ENCODE data around the gene RFXAP.
"Not testable (repeated sequence)": the region's sequence is repeated elsewhere in the genome, so short reads cannot be mapped to it uniquely, and the experiment has no call there.

The RFXAP gene

GRCh38 chr13:36778083-36778671, 40.8 kb upstream of the RFXAP start:
- no peak for DNase-seq (ENCODE audit: low read depth)
- no peak overlapping the region for H3K4me3 ChIP-seq (ENCODE audit: low read depth, low read length)
- TF ChIP-seq CTCF (IDR thresholded peaks at IDR 0.05; ENCODE audit: low read depth, low read length, missing control alignments) = no peak

DNA sequence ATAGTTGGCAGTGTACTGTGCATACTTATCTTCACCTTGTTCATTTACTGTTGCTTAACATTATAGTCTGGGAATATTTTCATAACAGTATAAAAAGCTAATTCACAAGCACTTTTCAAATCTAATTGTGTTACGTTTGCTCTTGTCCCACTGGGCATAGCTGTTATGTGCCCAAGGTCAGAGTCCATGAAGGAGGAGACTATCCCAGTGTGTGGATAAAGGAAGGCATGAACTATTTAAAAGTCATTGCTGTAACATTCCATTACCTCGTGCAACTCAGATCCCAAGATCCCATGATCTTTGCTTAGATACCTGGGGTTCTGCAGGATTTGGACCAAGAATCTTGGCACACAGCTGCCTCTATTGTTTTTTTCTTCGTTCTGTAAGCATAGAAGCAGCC, 35.1 kb upstream of the RFXAP start:
- no peak for TF ChIP-seq CTCF (IDR thresholded peaks at IDR 0.05; ENCODE audit: low read depth, low read length, missing control alignments)
- DNase-seq (ENCODE audit: low read depth) = no peak
- no peak overlapping the region for H3K4me3 ChIP-seq (ENCODE audit: low read depth, low read length)

- not testable (repeated sequence) for DNase-seq (ENCODE audit: low read depth)
Observed at GRCh38 chr13:36786175-36786574, 32.8 kb upstream of the RFXAP start.

DNA sequence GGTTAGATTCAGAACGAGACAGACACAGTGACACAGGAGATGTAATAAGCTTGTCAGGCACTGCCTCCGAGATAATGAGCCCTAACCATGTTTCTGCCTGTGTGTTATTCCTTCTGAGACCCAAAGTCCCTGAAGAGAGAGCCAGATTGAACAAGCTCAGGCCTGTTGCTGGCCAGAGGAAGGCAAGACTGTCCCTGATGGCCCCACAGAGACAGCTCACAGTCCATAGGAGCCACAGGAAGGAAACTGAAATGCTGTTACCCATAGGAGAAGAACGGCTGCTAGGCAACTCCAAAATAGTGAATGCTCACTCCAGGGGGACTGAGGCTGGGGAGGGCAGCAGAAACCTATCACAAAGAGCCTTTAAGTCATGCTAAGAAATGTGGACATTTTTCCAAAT, 31.8 kb upstream of the RFXAP start:
- no peak overlapping the region for H3K4me3 ChIP-seq (ENCODE audit: low read depth, low read length)

More at GRCh38 chr13:36786175-36786574, 32.8 kb upstream of the RFXAP start:
- H3K4me3 ChIP-seq (ENCODE audit: low read depth, low read length) = not testable (repeated sequence)

DNA sequence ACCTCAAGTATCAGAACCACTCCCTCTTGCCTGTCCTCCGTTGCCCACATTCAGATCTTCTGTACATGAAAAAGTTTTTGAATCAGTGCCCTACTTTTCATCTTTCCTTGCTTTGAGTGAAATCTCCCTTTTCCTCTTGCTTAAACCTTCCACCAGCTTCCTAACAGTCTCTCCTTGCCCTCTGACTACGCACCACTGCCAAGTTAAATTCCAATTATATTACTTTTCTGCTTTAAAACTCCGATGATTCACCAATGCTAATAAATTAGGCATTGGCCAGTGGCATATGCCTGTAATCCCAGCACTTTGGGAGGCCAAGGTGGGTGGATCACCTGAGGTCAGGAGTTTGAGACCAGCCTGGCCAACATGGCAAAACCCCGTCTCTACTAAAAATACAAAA, 30.7 kb upstream of the RFXAP start:
- DNase-seq (ENCODE audit: low read depth) = no peak
- no peak overlapping the region for H3K4me3 ChIP-seq (ENCODE audit: low read depth, low read length)
- TF ChIP-seq CTCF (IDR thresholded peaks at IDR 0.05; ENCODE audit: low read depth, low read length, missing control alignments) = no peak

More for the DNA sequence above, 31.8 kb upstream of the RFXAP start:
- TF ChIP-seq CTCF (IDR thresholded peaks at IDR 0.05; ENCODE audit: low read depth, low read length, missing control alignments) = no peak
- no peak for DNase-seq (ENCODE audit: low read depth)

DNA sequence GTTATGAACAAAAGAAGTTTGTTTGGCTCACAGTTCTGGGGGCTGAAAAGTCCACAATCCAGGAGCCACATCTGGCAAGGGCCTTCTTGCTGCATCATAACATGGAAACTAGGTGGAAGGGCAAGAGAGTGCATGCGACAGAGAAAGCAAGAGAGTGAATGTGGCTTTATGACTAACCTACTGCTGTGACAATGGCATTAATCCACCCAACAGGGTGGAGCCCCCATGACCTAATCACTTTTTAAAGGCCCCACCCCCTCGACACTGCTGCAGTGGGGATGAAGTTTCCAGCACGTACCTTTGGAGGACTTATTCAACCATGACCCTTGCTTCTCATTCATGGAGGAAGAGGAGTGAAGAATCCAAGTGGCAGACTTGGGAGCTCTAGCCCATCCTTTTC, 30.0 kb upstream of the RFXAP start:
- no peak overlapping the region for H3K4me3 ChIP-seq (ENCODE audit: low read depth, low read length)
- TF ChIP-seq CTCF (IDR thresholded peaks at IDR 0.05; ENCODE audit: low read depth, low read length, missing control alignments) = no peak
- no peak for DNase-seq (ENCODE audit: low read depth)

DNA sequence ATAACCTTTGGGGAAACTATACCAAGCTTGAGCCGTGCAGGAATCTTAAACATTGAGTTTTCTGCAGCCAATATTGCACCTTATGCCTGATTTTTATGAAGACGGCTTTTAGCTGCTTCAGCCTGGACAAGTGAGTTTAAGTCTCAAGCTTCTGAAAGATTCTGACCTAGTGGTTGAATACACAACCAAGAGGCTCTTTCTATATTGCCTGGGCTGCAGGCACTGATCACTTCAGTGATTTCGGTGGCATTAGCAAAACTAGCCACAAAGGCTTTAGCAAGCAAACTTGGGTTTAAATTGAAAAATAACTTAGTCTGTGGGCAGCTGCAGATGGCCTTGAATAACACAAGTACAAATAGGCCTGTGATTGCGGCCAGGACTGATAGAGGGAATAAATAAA, 29.3 kb upstream of the RFXAP start:
- DNase-seq (ENCODE audit: low read depth) = no peak
- TF ChIP-seq CTCF (IDR thresholded peaks at IDR 0.05; ENCODE audit: low read depth, low read length, missing control alignments) = no peak

More for the DNA sequence above, 29.3 kb upstream of the RFXAP start:
- no peak overlapping the region for H3K4me3 ChIP-seq (ENCODE audit: low read depth, low read length)

Data from GM12864 (cell line).